K562 treated with DMSO at 1 percent for 24 hours (cell line): ENCODE data around the gene ZNF444. TPM values are rescaled to one million over a fixed set of nuclear protein-coding genes. Genes with fewer than 3 reads are reported as not detected.

Experiments used
- total RNA-seq: library from RNA; unstranded; fragments of 300-600 nt; gene quantifications from 2 replicates; pipeline ENCODE4 v1.2.3, GENCODE V29; 2022; ENCODE audit warnings: low read depth; ENCODE audit not compliant: insufficient read depth

ZNF444 gene
- 48.0 and 48.7 TPM in 2 replicates for total RNA-seq

DNA sequence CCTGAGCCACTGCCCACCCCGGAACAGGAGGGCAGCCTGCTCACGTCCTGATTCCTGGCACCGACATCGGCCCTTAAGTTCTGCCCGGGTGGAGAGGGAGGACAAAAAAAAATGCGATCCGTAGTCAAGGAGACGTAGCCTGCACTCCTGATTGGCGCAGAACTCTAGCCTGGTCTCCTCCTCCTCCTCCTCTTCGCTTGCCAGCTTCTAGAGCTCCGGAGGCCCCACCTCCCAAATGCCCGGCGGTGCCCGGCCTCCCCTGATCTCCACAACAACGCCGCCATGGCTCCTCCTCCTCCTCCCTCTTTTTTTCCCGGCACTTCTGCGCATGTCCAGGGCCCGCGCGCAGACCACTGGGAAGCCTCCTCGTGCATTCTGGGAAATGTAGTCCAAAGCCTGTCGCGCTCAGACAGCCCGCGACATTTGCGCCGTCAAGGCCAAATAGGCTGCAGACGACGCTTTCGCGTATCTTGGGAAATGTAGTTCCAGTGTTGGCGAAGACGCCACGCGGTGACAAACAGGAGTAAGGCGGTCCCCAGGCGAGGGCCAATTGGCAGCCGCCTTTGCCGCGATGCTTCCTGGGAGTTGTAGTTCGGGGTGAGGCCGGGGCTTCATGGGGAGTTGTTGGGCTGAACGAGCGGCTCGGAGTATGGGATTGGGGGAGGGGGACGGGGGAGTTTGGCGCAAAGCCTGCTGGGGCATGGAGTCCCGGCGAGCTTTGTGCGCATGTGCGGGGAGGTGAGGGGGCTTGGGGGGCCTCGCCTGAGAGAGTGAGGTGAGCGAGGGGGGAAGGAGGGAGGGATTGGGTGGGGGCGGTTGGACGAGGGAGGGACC, at the start of gene ZNF444:
Gene ZNF444, plus strand, starts transcription at position 705 of the 834 bp plus-strand sequence. CDS start 5,625 bp downstream, outside the sequence.

DNA sequence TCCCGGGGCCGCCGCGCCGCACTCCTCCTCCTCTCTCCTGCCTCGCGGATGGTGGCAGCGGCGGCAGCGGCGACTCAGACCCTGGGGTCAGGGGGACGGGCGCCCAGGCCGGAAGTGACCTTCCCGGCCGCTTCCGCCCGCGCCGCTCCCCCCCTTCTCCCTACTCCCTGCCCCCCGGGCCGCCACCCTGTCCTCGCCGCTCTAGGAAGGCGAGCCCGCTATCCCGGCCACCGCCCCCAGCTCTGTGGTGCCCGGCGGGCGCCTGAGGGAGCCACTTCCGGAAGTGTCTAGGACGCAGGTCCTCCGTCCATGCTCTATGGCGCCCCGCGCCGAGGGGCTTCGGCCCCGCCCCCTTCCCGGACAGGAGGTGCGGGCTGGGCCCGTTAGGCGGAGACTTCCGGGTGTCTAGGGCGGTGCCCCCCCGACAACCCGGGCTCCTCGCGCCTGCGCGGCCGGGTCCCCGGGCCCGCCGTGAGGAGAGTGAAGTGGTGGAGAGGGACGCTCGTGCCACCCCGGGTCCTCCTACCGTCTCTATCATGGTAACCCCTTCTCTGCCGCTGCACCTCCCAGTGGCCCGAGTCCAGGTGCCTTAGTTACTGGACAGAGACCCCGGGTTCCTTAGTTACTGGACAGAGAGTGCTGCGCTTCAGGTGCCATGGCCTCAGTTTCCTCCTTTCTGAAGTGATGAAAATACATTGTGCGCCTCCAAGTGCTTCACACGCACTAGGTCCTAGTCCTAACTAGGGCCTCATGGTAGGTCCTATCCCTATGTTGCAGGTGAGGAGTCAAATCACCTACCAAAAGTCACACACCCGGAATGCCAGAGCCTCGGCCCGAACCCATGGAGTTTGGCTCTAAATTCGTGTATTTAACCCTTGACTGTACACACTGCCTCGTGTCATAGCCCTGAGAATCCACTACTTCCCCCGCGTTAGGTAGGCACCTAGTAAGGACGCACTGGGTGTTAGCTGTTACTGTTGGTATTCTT, 19.6 kb upstream of the ZNF444 start, which contains the start of gene ZNF787:
Gene ZNF787, minus strand, starts transcription at position 116 of the 988 bp plus-strand sequence. CDS start 18,078 bp downstream, outside the sequence.

DNA sequence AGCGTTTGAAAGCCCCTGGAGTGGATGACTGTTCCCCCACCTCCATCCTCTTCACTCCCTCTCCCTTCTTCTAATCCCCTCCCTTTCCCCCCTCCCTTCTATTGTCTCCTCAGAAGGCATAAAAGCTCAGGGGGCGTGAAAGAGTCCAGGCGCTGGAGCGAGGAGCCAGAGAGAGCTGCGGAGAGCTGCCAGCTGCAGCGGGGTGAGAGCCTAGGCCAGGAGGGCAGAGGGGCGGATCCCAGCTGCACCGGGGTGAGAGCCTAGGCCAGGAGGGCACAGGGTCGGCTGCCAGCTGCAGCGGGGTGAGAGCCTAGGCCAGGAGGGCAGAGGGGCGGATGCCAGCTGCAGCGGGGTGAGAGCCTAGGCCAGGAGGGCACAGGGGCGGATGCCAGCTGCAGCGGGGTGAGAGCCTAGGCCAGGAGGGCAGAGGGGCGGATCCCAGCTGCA, 34.8 kb downstream of the ZNF444 start, which contains the start of gene GALP:
Gene GALP, plus strand, starts transcription at position 148 of the 447 bp plus-strand sequence. CDS start 1,101 bp downstream, outside the sequence.

DNA sequence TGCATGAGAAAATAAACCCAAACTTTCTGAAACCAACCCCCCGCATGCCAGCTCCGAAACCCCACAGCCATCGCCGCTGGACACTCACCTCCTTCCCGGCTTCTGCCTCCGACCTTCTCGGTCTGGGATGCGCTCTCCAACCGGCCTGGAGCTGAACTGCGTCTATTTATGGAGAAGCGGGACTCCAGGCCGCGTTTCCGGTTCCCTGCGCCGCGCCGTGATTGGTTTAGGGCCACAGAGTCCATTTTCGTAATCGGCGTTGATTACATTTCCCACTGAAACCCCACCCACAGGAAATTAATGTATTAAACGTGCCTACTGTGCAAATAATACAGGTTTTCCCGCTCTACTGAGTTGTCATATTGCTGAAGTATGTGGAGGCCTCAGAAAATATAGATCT, 56.6 kb downstream of the ZNF444 start, which contains the start of gene ZSCAN5B:
Gene ZSCAN5B, minus strand, starts transcription at position 138 of the 400 bp plus-strand sequence. CDS start 4,731 bp downstream, outside the sequence.

DNA sequence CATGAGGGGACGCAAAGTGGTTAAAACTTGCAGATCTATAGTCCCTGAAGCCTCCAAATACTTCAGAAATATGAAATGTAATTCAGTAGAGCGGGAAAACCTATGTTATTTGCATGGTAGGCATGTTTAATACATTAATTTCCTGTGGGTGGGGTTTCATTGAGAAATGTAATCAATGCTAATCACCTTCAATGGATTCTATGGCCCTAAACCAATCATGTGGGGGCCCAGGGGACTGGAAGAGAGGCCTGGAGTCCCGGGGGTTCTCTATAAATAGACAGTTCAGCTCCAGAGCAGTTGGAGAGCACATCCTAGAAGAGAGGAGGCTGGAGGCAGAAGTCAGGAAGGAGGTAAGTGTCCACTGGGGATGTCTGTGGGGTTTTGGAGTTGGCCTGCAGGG, 60.9 kb downstream of the ZNF444 start, which contains the start of gene ZSCAN5C:
Gene ZSCAN5C, plus strand, starts transcription at position 301 of the 400 bp plus-strand sequence. CDS start 3,641 bp downstream, outside the sequence.

Other genes starting within 250 kb of the ZNF444 start
- gene NLRP13, start 209.0 kb upstream of the ZNF444 start, total RNA-seq: not detected in 2 replicates
- not detected in 2 replicates for gene NLRP8, start 193.5 kb upstream of the ZNF444 start, total RNA-seq
- 0.32 TPM in 1 of 2 replicates, not detected in the other for gene NLRP5, start 154.5 kb upstream of the ZNF444 start, total RNA-seq
- gene ZNF787, start 20.0 kb upstream of the ZNF444 start, total RNA-seq: 58.6 and 68.6 TPM in 2 replicates
- gene GALP, start 34.7 kb downstream of the ZNF444 start, total RNA-seq: not detected in 2 replicates
- gene ZSCAN5B, start 56.5 kb downstream of the ZNF444 start, total RNA-seq: 0.34 TPM in 1 of 2 replicates, not detected in the other
- not detected in 2 replicates for gene ZSCAN5C, start 61.0 kb downstream of the ZNF444 start, total RNA-seq
- not detected in 2 replicates for gene EDDM13, start 131.5 kb downstream of the ZNF444 start, total RNA-seq
- 6.4 and 11.1 TPM in 2 replicates for gene ZSCAN5A, start 173.6 kb downstream of the ZNF444 start, total RNA-seq